ENCODE data around the gene EGR2. TPM values are rescaled to one million over a fixed set of nuclear protein-coding genes. Genes with fewer than 3 reads are reported as not detected.

EGR2 gene
- total and polyA plus RNA-seq, 8 donors: 0.42 to 2.7 (median 0.65) TPM

GRCh38 chr10:62856021-62856420 lies 39.9 kb upstream of the EGR2 start:
- Histone ChIP-seq H3K27me3 (no peaks in the 10 kb centered on the region), H3K4me1 (no peaks in the 10 kb centered on the region), H3K27ac (no peak overlapping the region), H3K4me3 (no peak overlapping the region), H3K36me3 (no peaks in the 10 kb centered on the region), H3K9me3 (no peaks in the 10 kb centered on the region)
- no peak for ATAC-seq
- intact Hi-C loops (cut with DNase I): no loop called here
- FAIRE-seq: no peak
- 61% methylated on average over 4 of the region's 4 CpGs for WGBS, 2 donors
- no peak for DNase-seq
- TF ChIP-seq CTCF (IDR thresholded peaks at IDR 0.05): no peak

DNA sequence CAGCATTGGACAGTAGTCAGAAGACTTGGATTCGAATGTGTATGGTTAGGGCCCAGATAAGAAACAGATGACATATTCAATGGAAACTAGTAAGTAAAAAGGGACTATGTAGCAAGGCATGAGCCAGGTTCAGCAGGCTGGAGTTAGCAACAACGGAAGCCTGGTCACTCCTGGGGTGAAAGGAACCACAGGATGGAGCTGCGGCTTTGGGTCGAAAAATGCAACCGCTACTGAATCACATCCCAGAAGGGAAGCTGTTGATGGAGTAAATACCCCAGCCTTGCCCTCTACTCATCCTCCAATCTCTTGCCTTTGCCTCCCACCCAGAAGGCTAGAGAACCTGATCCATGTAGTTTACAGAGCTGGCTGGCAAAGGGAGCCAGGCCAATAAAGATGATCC lies 37.5 kb upstream of the EGR2 start:
- intact Hi-C loops (cut with DNase I): no loop called here
- FAIRE-seq (no peak), ATAC-seq (peak in 1 of 4 donors; percentile 21), DNase-seq (no peak)
- TF ChIP-seq CTCF (IDR thresholded peaks at IDR 0.05): no peak
- no peak overlapping the region for H3K27ac ChIP-seq
- H3K4me3 ChIP-seq: no peak overlapping the region
- H3K36me3 ChIP-seq: no peaks in the 10 kb centered on the region
- no peaks in the 10 kb centered on the region for H3K27me3 ChIP-seq
- H3K9me3 ChIP-seq: no peaks in the 10 kb centered on the region
- 58 to 78% methylated on average over 5 of the region's 5 CpGs for WGBS, 2 donors
- no peaks in the 10 kb centered on the region for H3K4me1 ChIP-seq

GRCh38 chr10:62852961-62853702 lies 37.0 kb upstream of the EGR2 start:
- no peaks in the 10 kb centered on the region for H3K27me3 ChIP-seq
- no peak for FAIRE-seq
- H3K9me3 ChIP-seq: no peaks in the 10 kb centered on the region
- WGBS, 2 donors: 61 to 66% methylated on average over 6 of the region's 6 CpGs
- TF ChIP-seq CTCF (IDR thresholded peaks at IDR 0.05): no peak
- H3K4me1 ChIP-seq: no peaks in the 10 kb centered on the region
- H3K4me3 ChIP-seq: no peak overlapping the region
- no peak overlapping the region for H3K27ac ChIP-seq
- ATAC-seq: no peak
- no peaks in the 10 kb centered on the region for H3K36me3 ChIP-seq
- intact Hi-C loops (cut with DNase I): no loop called here
- no peak for DNase-seq

DNA sequence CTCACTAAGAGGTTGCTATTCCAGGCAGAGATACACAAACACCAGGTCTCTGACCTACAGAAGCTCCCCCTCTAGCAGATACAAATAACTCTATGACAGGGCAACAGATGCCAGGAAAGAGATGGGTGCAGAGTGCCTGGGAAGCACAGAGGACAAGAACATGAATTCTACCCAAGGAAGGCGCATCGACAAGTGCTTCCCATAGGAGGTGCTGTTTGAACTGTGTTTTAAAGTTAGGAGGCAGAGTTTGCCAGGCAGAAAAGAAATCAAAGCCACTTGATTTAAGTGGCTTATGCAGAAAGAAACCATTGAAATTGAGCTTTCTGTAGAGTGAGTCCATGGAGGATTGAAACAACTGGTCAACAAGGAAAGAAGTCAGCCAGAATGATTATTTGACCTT lies 35.3 kb upstream of the EGR2 start:
- no peaks in the 10 kb centered on the region for H3K9me3 ChIP-seq
- no peaks in the 10 kb centered on the region for H3K27me3 ChIP-seq
- FAIRE-seq (no peak), ATAC-seq (no peak), DNase-seq (no peak)
- H3K36me3 ChIP-seq: no peaks in the 10 kb centered on the region
- no peak overlapping the region for H3K27ac ChIP-seq
- no peak overlapping the region for H3K4me3 ChIP-seq
- TF ChIP-seq CTCF (IDR thresholded peaks at IDR 0.05): no peak
- H3K4me1 ChIP-seq: no peaks in the 10 kb centered on the region
- WGBS, 2 donors: 64 to 70% methylated on average over 2 of the region's 2 CpGs
- intact Hi-C loops (cut with DNase I): no loop called here

- no peaks in the 10 kb centered on the region for H3K36me3 ChIP-seq
- intact Hi-C loops (cut with DNase I): no loop called here
- FAIRE-seq (no peak), ATAC-seq (no peak), DNase-seq (no peak)
- no peaks in the 10 kb centered on the region for H3K4me1 ChIP-seq
- no peak overlapping the region for H3K4me3 ChIP-seq
- H3K27me3 ChIP-seq: no peaks in the 10 kb centered on the region
- no peak overlapping the region for H3K27ac ChIP-seq
- no peaks in the 10 kb centered on the region for H3K9me3 ChIP-seq
- 44 to 64% methylated on average over 3 of the region's 3 CpGs for WGBS, 2 donors
- TF ChIP-seq CTCF (IDR thresholded peaks at IDR 0.05): no peak
Measured at GRCh38 chr10:62850646-62851045, 34.5 kb upstream of the EGR2 start.

Data from pancreas (tissue), 10 donors.